Choroid plexus epithelial cell (primary cell): Measurements from ENCODE around the gene IL3.

Experiments
- DNase-seq: peaks from one replicate; pipeline ENCODE4 v3.0.0-alpha.2; 2010; ENCODE audit warnings: low read depth
- H3K4me3 ChIP-seq: 2 replicates; pipeline ENCODE4 v1.5.1; 2011; ENCODE audit warnings: low read depth, mild to moderate bottlenecking, control low read depth, low read length, moderate library complexity
- TF ChIP-seq, protein P1 (sequence below): conservative IDR thresholded peaks from 2 replicates; pipeline ENCODE4 v1.5.1; 2011; ENCODE audit warnings: low read depth, mild to moderate bottlenecking, control low read depth, inconsistent platforms, low read length, moderate library complexity

The IL3 gene

DNA sequence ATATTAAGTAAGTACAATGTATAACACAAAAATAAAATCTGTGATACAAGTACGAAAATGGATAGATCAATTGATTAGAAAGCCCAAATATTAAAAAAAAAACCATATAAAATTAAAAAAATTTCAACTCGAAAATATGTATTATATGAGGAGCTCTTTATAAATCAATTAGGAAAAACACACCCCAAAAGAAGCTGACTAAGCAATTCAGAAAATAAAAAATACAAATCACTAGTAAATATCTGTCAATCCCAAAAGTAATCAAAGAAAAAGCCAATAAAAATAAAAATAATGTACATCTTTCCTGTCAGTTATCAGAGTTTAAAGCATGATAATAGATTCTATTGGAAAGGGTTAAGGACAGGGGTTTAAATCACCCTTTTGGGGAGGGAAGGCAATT lies 38.8 kb upstream of the IL3 start:
- H3K4me3 ChIP-seq, result no peak overlapping the region
- DNase-seq, result no peak
- TF ChIP-seq, protein P1, sequence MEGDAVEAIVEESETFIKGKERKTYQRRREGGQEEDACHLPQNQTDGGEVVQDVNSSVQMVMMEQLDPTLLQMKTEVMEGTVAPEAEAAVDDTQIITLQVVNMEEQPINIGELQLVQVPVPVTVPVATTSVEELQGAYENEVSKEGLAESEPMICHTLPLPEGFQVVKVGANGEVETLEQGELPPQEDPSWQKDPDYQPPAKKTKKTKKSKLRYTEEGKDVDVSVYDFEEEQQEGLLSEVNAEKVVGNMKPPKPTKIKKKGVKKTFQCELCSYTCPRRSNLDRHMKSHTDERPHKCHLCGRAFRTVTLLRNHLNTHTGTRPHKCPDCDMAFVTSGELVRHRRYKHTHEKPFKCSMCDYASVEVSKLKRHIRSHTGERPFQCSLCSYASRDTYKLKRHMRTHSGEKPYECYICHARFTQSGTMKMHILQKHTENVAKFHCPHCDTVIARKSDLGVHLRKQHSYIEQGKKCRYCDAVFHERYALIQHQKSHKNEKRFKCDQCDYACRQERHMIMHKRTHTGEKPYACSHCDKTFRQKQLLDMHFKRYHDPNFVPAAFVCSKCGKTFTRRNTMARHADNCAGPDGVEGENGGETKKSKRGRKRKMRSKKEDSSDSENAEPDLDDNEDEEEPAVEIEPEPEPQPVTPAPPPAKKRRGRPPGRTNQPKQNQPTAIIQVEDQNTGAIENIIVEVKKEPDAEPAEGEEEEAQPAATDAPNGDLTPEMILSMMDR, result no peak

DNA sequence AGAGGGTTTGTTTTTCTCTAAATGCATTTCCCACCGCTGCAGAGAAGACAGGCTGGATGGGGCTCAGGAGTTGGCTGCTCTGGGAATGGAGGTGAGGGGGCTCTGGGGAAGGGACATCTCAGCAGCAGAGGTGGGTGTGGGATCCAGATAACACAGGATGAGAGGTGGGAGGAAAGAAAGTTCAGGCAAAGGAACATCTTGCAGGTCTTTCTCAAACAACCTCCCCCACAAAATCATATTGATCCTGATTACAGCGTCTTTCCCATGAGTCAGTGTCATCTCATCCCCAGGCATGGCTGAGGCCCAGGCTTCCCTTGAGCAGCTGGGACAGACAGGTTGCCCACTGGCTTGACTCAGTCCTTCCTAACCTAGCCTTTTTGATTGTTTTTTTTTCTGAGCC lies 37.7 kb upstream of the IL3 start:
- no peak for DNase-seq
- H3K4me3 ChIP-seq, result no peak overlapping the region
- TF ChIP-seq, protein P1, result no peak

DNA sequence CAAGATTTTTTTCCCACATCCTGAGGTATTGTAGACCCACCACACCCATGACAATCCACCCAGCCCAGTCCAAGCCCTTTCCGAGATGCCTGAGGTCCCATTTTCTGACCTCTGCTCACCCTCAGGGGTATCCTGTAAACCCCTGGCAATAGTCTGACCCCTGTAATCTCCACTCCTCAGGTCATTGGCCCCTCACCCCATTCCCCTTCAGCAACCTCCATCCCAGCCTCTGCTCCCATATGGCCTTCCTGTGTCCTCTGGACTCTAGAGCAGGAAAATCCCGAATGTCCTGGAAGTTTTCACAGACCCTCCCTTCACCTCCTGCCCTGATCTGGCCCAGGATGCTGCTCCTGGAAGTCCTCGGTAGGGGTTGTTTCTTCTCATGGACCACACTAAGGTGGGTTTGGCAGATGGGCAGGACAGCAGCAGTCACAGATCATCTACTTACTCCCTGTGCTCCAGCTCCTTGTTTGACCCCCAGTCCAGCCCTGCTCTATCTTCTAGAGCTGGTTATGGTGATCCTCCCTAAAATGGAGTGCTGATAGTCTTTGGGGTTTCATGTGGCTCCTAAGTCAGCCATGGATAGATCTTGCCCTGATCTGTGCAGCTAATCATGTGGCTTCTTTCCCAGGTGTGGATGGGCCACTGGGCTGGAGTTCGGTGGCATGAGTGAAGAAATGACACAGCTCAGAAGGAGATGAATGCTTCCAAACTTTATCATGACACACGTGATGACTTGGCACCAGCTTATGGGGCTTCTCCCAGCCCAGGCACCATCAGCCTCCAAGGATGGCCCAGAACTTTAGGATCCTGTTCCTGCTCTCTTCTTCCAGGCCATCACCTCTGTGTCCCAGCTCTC lies 37.0 kb upstream of the IL3 start:
- DNase-seq, result no peak
- TF ChIP-seq, protein P1, result no peak
- no peak overlapping the region for H3K4me3 ChIP-seq

DNA sequence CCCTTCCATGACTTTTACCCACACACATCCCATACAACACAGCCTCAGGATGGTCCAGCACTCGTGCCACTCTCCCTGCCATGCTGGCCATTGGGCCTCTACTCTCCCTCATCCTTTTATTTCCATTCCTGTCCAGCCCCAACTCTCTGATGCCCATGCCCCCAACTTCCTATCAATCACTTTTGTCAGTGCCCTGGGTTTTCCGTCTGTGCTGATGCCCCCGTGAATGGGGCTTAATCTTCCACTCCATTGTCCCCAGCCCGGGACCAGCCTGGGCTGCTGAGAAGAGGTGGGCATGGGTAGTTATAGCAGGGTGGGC lies 36.4 kb upstream of the IL3 start:
- TF ChIP-seq, protein P1, result no peak
- DNase-seq, result no peak
- no peak overlapping the region for H3K4me3 ChIP-seq

DNA sequence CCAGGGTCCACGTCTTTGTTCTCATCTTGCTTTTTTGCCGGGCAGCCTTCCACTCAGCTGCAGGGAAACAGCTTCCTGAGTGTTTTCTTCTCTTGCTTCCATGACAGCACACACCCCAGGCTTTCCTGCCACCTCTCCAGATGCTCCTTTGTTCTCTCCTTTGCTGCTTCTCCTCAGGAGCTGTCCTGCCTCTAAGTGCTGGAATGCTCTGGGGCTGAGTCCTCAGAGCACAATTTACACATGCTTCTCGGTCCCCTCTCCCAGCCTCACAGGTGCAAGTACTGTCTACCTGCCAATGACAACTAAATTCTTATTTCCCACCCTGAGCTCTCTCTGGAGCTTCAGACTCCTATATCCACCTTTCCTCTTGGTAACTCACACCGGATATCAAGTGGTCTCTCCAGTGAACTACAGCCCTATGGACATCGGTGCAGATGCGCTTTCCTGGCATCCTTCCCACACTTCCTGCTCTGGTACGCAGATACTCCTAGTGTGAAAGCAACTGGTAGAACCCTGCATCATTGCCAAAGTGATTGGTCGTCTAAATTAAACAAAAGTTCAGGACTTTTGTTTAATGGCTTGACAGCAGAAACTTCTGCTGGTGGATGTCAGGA lies 35.6 kb upstream of the IL3 start:
- DNase-seq, result no peak
- no peak overlapping the region for H3K4me3 ChIP-seq
- TF ChIP-seq, protein P1, result no peak

DNA sequence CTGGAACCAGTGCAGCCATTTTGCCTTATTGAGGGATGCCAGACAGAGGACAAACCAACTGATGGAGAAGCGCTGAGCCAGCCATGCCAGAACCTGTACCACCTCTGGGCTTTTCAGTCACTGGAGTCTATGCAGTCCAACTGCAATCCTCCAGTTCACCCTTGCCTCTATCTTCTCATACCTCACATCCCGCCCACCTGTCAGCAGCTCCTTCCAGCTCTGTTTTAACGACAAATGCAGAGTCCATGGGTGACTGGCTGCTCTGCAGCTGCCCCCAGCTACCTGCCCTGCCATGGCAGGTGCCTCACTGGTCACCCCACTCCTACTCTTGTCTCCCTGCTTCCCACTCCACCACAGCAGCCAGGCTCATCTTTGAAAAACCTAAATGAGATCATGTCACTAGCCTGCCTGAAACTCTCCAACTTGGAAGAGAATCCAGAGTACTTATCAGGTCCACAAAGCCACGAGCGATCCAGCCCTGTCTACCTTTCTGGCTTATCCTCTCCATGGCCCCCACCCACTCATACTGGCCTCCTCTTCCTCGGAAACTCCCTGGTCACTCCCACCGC lies 35.0 kb upstream of the IL3 start:
- TF ChIP-seq, protein P1, result no peak
- no peak overlapping the region for H3K4me3 ChIP-seq
- DNase-seq, result no peak
